GM13977 (cell line): ENCODE results near the gene ROBO2.

ENCODE experiments used
- DNase-seq: peaks from one replicate; pipeline ENCODE4 v3.0.0; 2012; ENCODE audit warnings: low spot score
- CTCF ChIP-seq: IDR thresholded peaks from 2 replicates; pipeline ENCODE4 v1.5.1; 2012; ENCODE audit warnings: mild to moderate bottlenecking, control low read depth; ENCODE audit not compliant: insufficient read depth; ENCODE audit errors: extremely low read depth, missing control alignments
- in situ Hi-C: fragments of 300-500 bp; cut with MboI; formaldehyde crosslinking; loops from one replicate; pipeline ENCODE4 v1.12.0; 2022; ENCODE audit warnings: low sequenced_read_pairs, low pct_unique_long_range_greater_than_20kb, mixed read lengths, inconsistent platforms; ENCODE audit not compliant: unreplicated experiment

The ROBO2 gene

GRCh38 chr3:77623500-77623899 lies 583.6 kb downstream of the ROBO2 start:
- in situ Hi-C loops, result no loop called here

GRCh38 chr3:77626157-77626556 lies 586.3 kb downstream of the ROBO2 start:
- no peak for TF ChIP-seq CTCF
- in situ Hi-C loops, result no loop called here
- DNase-seq, result no peak

More at GRCh38 chr3:77623500-77623899, 583.6 kb downstream of the ROBO2 start:
- DNase-seq, result no peak
- no peak for TF ChIP-seq CTCF

- TF ChIP-seq CTCF, result no peak
- in situ Hi-C loops, result no loop called here
- no peak for DNase-seq
Measured at GRCh38 chr3:77648214-77648613, 608.3 kb downstream of the ROBO2 start.

GRCh38 chr3:77648664-77649063 lies 608.8 kb downstream of the ROBO2 start:
- DNase-seq, result no peak
- in situ Hi-C loops, result no loop called here
- no peak for TF ChIP-seq CTCF

- TF ChIP-seq CTCF, result no peak
- in situ Hi-C loops, result no loop called here
- no peak for DNase-seq
Measured at GRCh38 chr3:77652624-77653023, 612.7 kb downstream of the ROBO2 start.

GRCh38 chr3:77655396-77655795 lies 615.5 kb downstream of the ROBO2 start:
- in situ Hi-C loops, result no loop called here
- DNase-seq, result no peak
- TF ChIP-seq CTCF, result no peak

- DNase-seq, result no peak
- in situ Hi-C loops, result no loop called here
- no peak for TF ChIP-seq CTCF
Measured at GRCh38 chr3:77660718-77661117, 620.8 kb downstream of the ROBO2 start.
